Kidney glomerular epithelial cell (primary cell): Measurements from ENCODE around the gene SHISA6.

Experiments used
- DNase-seq: peaks from one replicate; lab custom pipeline; 2025; lab: John Stamatoyannopoulos, UW

Gene SHISA6

GRCh38 chr17:11353601-11354000 lies 112.6 kb downstream of the SHISA6 start:
- DNase-seq: no peak

GRCh38 chr17:11356371-11356770 lies 115.4 kb downstream of the SHISA6 start:
- no peak for DNase-seq

DNA sequence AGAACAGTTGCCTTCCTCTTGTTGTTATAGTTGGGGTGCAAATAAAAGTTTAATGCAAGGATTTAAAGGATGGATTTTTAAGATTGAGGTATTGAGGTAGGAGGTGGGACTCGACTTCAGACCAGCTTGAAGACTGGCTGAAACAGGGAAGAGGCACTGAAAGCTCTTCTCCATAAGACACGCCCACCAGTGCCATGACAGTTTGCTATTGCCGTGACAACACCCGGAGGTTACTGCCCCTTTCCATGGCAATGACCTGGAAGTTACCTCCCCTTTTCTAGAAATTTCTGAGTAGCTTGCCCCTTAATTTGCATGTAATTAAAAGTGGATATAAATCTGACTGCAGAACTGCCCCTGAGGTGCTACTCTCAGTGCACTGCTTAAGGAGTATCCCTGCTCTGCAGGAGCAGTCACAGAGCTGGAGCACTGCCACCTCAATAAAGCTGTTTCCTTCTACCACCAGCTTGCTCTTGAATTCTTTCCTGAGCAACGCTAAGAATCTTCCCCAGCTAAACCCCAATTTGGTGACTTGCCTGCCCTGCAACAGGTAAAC lies 122.6 kb downstream of the SHISA6 start:
- no peak for DNase-seq

DNA sequence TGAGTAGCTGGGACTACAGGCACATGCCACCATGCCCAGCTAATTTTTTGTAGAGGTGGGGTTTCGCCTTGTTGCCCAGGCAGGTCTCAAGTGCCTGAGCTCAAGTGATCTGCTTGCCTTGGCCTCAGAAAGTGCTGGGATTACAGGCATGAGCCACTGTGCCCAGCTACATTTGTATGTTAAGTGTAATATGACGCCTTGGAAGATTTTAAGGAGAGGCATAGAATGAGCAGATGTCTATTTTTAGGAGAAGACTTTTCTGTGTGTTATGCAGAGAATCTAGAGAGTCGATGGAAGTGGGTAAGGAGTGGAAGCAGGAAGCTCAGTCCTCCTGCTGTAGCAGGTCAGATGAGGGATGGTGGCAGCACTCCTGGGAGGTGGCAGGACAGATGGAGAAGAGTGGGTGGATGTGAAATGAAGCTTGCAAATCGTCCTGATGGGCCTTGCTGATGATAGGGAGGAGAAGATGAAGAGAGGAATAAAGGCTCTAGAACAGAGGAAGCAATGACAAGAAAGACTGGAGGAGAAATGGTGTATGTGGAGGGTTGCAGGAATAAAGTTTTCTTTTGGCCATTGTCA lies 125.3 kb downstream of the SHISA6 start:
- DNase-seq: no peak

DNA sequence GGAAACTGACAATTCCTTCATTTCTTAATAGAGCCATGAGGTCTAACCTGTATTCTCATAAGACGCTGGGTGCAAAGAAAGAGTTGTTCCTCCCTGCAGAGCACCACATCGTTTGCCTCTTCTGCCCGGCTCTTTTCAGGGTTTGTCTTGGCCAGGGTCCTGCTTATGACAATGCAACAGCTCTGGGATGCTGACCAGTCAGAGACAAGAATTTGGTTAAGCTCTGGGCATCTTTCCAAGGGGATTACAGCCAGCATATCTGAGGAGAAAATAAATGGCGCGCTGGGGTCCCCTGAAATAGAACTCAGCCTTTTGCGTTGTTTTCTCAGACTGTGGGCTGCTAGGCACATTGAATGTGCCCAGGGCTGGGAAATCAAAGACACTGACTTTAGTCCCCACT lies 128.6 kb downstream of the SHISA6 start:
- no peak for DNase-seq

DNA sequence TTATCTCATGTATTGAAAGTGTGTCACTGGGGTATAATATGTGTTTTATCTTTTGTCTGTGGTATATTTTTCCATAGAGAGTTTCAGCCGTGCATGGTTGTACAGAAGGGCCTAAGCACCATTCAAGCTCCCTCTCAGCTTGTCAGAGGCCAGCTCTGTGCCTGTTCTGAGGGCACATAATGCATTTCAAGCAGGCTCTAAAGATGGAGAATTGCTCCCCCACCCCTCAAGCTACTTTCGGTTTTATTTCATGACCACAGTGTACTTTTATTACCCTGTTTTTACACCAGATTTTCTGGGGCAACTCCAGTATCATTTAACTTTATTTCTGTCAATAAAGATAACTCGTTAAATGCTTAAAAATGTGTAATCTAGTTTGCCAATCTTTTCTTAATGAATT lies 131.7 kb downstream of the SHISA6 start:
- no peak for DNase-seq

GRCh38 chr17:11378506-11378905 lies 137.5 kb downstream of the SHISA6 start:
- no peak for DNase-seq

DNA sequence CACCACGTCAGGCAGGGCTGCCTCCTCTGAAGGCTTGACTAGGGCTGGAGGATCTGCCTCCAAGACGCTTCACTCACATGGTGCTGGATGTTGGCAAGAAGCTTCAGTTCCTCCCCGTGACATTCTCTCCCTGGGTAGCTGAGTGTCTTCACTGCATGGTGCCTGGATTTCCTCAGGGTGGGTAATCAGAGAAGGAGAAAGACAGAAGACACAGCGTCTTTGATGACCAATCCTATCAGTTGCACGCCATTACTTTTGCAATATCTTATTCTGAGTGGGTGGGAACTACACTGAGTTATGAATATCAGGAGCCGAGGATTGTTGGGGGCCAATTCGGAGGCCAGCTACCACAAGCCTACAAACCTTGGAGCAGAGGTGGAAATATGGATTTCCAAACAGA lies 139.7 kb downstream of the SHISA6 start:
- DNase-seq: no peak

- DNase-seq: no peak
Observed at GRCh38 chr17:11383157-11383556, 142.1 kb downstream of the SHISA6 start.

DNA sequence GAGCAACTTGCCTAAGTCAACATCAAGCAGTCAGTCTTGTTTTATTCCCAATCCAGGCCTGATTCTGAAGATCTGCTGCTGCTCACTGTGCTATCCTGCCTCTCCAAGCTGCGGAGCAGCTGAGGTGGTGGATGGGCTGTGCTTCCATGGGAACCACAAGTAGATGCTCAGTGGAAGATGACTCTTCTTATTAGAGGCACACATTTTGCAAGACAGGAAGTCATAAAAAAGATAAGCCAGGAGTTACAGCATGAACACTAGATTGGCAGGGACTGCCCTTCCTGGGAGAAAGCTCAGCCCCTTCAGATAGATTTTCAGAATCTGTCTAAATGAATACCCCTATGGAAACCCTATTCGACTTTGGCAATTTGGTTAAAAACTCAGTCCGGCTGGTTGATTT lies 143.1 kb downstream of the SHISA6 start:
- no peak for DNase-seq

GRCh38 chr17:11387610-11388009 lies 146.6 kb downstream of the SHISA6 start:
- no peak for DNase-seq

GRCh38 chr17:11388054-11388453 lies 147.0 kb downstream of the SHISA6 start:
- no peak for DNase-seq

GRCh38 chr17:11389583-11389982 lies 148.6 kb downstream of the SHISA6 start:
- DNase-seq: no peak

DNA sequence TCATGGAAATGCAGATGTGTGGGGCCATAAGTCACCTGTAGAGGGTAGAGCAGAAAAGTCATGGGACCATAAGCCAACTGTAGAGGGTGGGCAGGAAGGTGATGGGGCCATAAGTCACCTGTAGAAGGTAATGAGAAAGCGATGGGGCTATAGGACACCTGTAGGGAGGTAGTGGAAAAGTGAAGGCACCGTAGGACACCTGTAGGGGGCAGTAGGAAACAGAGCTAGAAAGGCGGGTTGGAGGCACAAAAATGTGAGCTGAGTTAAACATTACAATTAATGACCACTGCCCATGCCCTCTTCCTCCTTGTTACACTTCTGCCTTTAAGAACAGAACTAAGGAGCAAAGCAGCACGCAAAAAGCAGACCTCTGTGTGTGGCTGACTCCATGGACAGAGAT lies 150.1 kb downstream of the SHISA6 start:
- DNase-seq: no peak

DNA sequence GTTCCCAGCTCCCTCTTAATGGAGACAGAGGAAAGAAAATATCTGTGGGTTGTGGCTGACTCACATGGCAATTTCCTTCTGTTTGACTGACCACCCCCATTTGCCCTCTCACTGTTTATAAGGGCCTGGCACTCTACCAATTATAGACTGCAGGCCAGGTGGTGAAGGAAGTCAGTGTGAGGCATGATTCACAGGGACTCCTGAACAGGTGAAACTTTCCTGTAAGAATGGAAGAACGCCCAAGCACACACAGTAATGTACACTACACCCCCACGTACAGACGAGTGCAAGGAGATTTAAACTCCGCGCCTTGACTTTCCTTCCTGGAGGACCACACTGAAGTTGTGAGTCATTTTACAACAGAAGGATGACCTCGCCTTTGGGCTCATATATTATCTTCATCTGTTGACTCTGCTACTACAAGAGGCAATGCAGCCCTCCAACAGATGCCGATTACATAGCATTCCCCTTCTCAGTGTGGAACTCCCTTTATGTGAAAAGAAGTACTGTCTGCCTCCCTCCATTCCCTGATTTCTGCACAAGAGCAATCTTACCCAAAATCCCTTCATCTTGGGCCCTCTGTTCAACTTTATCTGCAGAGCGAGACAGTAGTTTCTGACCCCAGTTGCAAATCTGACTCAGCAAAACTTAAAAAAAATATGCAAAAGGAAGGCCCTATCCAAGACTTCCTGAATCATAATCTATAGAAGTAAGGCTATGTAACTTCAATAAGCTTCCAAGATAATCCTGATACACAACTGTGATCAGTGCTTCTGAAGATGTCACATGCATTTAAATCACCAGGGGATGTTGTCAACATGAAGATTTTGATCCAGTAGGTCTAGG lies 163.6 kb downstream of the SHISA6 start:
- DNase-seq: no peak

- DNase-seq: no peak
Observed at GRCh38 chr17:11406716-11407115, 165.7 kb downstream of the SHISA6 start.

GRCh38 chr17:11412654-11413053 lies 171.6 kb downstream of the SHISA6 start:
- no peak for DNase-seq

- DNase-seq: no peak
Observed at GRCh38 chr17:11418342-11418741, 177.3 kb downstream of the SHISA6 start.

GRCh38 chr17:11430751-11431150 lies 189.7 kb downstream of the SHISA6 start:
- no peak for DNase-seq

DNA sequence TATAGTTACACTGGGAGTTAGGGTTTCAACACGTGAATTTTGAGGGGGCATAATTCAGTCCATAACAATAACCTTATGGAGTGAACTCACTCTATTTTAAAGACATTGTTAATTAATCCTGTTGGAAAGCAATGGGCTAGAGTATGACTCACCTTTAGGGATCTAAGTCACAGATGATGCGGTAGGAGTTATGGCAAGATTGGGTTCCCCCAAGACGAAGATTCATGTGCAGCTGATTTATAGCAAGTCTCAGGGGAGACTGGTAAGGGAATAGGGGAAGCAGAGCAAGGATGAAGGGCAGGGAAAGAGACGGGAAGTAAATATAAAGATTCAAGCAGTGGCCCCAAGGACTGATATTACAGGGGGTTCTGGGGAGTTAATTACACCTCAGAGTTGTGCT lies 197.7 kb downstream of the SHISA6 start:
- no peak for DNase-seq

DNA sequence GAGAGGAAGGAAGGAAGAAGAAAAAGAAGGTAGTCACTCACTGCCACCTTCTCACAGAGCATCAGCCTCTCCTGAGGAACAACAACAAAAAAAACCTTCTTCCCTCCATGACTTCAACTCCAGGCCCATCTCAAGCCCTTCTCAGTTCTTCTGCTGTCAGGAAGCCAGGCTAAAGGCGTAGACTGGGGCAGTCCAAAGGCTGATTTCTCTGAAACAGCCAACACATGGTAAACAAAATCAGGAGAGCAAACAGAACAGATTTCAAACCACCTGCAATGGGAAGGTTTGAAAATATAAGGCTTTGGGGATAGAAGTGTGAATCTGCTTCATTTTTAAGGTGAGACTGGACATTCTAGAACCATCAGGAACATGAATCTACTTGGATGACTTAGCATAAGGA lies 200.0 kb downstream of the SHISA6 start:
- no peak for DNase-seq

GRCh38 chr17:11446316-11446715 lies 205.3 kb downstream of the SHISA6 start:
- DNase-seq: no peak

- no peak for DNase-seq
Observed at GRCh38 chr17:11454096-11454495, 213.1 kb downstream of the SHISA6 start.

DNA sequence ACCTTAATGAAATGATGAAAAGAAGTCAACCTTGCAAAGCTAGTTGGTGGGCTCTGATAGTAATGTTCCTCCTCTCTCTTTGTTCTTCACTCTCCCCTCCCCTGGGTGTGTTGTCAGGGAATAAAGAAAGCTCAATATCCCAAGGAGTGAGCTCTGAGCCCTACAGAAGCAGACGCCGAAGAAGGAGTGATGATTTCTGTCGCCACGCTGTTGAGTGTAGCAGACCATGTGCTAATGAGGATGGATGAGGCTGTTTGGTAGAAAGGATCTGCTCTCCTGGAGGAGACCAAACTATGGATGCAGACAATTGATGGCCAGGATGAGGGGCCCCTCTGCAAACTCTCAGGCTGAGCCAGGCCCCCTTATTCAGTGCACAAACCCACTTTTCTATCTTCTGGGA lies 217.3 kb downstream of the SHISA6 start:
- no peak for DNase-seq
